Kidney (tissue), 14 donors: ENCODE data around the gene RNF5. TPM values are rescaled to one million over a fixed set of nuclear protein-coding genes. Genes with fewer than 3 reads are reported as not detected.

ENCODE experiments used
- DNase-seq, 5 donors: peaks; one replicate each; pipeline ENCODE4 v3.0.0-alpha.2; 2013 to 2020
- FAIRE-seq: peaks from 2 replicates; lab custom pipeline; 2012; peaks lifted over from hg19 to GRCh38; lab: Jason Lieb, UNC
- H3K27ac ChIP-seq, 2 donors: one replicate each; pipeline ENCODE4 v1.7.0; 2013; ENCODE audit warnings: low read depth in 2 of 2, low read length in 2 of 2, inconsistent platforms in 1 of 2
- H3K27me3 ChIP-seq: one replicate; pipeline ENCODE4 v1.7.1; 2013; ENCODE audit warnings: low read length, inconsistent platforms; ENCODE audit not compliant: control insufficient read depth, insufficient read depth
- H3K36me3 ChIP-seq, 3 donors: one replicate each; pipeline versions ENCODE4 v1.7.0 to v1.7.1; 2013; ENCODE audit warnings: low read length in 3 of 3, control low read depth in 1 of 3, inconsistent platforms in 1 of 3; ENCODE audit not compliant: insufficient read depth in 3 of 3, control insufficient read depth in 2 of 3
- H3K4me1 ChIP-seq, 3 donors: one replicate each; pipeline versions ENCODE4 v1.7.0 to v1.7.1; 2013; ENCODE audit warnings: low read length in 3 of 3, inconsistent platforms in 1 of 3, low read depth in 1 of 3; ENCODE audit not compliant: control insufficient read depth in 2 of 3, insufficient read depth in 2 of 3
- H3K4me3 ChIP-seq, 3 donors: one replicate each; pipeline versions ENCODE4 v1.7.0 to v1.8.1; 2013; ENCODE audit warnings: low read length in 3 of 3, control low read depth in 1 of 3, inconsistent platforms in 1 of 3
- H3K9ac ChIP-seq, 3 donors: one replicate each; pipeline versions ENCODE4 v1.7.0 to v1.7.1; 2013; ENCODE audit warnings: low read length in 3 of 3, control low read depth in 1 of 3, inconsistent platforms in 1 of 3
- H3K9me3 ChIP-seq, 3 donors: one replicate each; pipeline versions ENCODE4 v1.7.0 to v1.7.1; 2013; ENCODE audit warnings: low read length in 3 of 3, control low read depth in 1 of 3, inconsistent platforms in 1 of 3; ENCODE audit not compliant: control insufficient read depth in 2 of 3, insufficient read depth in 1 of 3
- intact Hi-C: fragments of 100-400 bp; cut with DNase I; formaldehyde crosslinking; loops from one replicate; pipeline ENCODE4 v1.11.1; 2022
- polyA plus RNA-seq: library from polyadenylated mRNA; stranded (reverse); fragments of 350-450 nt; fragmentation: Illumina TruSeq; extraction: RNeasy Lipid Tissue Mini Kit (QIAGEN cat#74804); gene quantifications from one replicate; pipeline ENCODE4 v1.2.3, GENCODE V29; 2014; ENCODE audit warnings: low read depth, low replicate concordance; ENCODE audit not compliant: insufficient read depth
- total RNA-seq: library from RNA; stranded (reverse); fragmentation: NEBNext Ultra II Directional; extraction: Animal tissue kit (Norgen Biotek cat#: 25700); gene quantifications from one replicate; pipeline ENCODE4 v1.2.1, GENCODE V29; 2021
- TF ChIP-seq, protein P1 (sequence below): IDR thresholded peaks from 3 replicates; pipeline ENCODE4 v1.5.1; 2012; ENCODE audit warnings: mild to moderate bottlenecking, moderate library complexity, borderline replicate concordance; ENCODE audit not compliant: insufficient read depth; ENCODE audit errors: extremely low read depth
- donor health status: control.
- donor health status: control.
- donor health status: control.
- donor health status: control.
- donor health status: control.
- donor health status: DM: yes; HTN: yes; CAD: no.
- donor health status: Normal renal cell carcinoma (clear cell type).

RNF5 gene
- total and polyA plus RNA-seq, 2 donors from 2014 or later: 74.1 to 208 TPM

DNA sequence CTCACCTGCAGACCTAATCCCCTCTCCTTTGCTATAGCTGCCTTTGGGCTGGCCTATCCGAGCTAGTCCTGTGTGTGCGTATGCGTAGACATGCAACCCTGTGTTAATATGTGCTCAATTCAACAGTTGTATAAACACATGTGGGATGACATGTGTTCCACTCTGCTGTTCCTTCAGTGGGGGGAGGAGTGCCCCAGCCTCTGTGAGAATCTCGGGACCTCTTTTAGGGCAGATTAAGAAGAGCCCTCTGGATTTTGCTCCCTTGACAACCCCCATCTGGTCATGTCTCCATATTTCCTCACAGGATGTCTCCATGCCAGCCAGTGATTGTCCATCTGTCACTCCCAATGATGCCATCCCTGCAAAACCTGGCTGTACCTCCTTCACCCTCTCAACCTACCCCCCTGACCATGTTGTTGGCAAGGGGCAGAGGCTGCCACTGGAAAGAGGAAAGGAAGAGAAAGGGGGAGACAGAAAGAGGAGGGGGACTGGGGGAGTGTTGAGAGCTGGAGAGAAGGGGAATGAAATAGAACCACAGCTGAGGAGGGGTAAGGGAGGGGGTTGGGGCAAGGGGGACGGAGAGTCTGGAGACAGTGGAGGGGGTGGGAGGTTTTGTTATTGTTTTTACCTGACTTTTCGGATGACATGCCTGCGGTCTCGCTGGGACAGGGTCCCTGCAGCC lies 26.9 kb upstream of the RNF5 start:
- Histone ChIP-seq H3K9ac (peak overlapping the region in 1 of 3 donors; percentile 1), H3K27ac (no peak overlapping the region), H3K9me3 (no peaks in the 10 kb centered on the region), H3K4me1 (peaks cover 4 to 20% (median 13%) of the 10 kb centered on the region in 3 donors), H3K4me3 (peak overlapping the region; percentile 34 to 55 (median 36)), H3K27me3 (no peaks in the 10 kb centered on the region), H3K36me3 (peaks cover 0 to 6% (median 3%) of the 10 kb centered on the region in 3 donors)
- DNase-seq: peak in 2 of 5 donors; percentile 52 to 69
- FAIRE-seq: no peak
- TF ChIP-seq, protein P1, sequence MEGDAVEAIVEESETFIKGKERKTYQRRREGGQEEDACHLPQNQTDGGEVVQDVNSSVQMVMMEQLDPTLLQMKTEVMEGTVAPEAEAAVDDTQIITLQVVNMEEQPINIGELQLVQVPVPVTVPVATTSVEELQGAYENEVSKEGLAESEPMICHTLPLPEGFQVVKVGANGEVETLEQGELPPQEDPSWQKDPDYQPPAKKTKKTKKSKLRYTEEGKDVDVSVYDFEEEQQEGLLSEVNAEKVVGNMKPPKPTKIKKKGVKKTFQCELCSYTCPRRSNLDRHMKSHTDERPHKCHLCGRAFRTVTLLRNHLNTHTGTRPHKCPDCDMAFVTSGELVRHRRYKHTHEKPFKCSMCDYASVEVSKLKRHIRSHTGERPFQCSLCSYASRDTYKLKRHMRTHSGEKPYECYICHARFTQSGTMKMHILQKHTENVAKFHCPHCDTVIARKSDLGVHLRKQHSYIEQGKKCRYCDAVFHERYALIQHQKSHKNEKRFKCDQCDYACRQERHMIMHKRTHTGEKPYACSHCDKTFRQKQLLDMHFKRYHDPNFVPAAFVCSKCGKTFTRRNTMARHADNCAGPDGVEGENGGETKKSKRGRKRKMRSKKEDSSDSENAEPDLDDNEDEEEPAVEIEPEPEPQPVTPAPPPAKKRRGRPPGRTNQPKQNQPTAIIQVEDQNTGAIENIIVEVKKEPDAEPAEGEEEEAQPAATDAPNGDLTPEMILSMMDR: no peak
- intact Hi-C loops: no loop called here

- DNase-seq (peak in 3 of 5 donors; percentile 37 to 76 (median 46)), FAIRE-seq (no peak)
- H3K4me3 ChIP-seq: peak within 1 kb of the TSS; percentile 36 to 99 (median 96)
- intact Hi-C loops: no loop called here
- H3K27ac ChIP-seq: no peak within 1 kb of the TSS
- no peaks in the 10 kb centered on the region for H3K9me3 ChIP-seq
- H3K4me1 ChIP-seq: peaks cover 4 to 20% (median 13%) of the 10 kb centered on the region in 3 donors
- peaks cover 0 to 13% (median 4%) of the 10 kb centered on the region in 3 donors for H3K36me3 ChIP-seq
- peak within 1 kb of the TSS in 2 of 3 donors; percentile 37 to 82 for H3K9ac ChIP-seq
- TF ChIP-seq, protein P1: no peak
- H3K27me3 ChIP-seq: no peaks in the 10 kb centered on the region
Observed at GRCh38 chr6:32151863-32152768, 26.1 kb upstream of the RNF5 start, which contains the start of gene PRRT1. Gene PRRT1, minus strand, starts transcription at chr6:32151939. Its CDS starts 112 bp downstream, at chr6:32151827.

GRCh38 chr6:32152769-32153563 lies 25.2 kb upstream of the RNF5 start:
- H3K9ac ChIP-seq: peak overlapping the region; percentile 32 to 82 (median 37)
- DNase-seq (peak in 4 of 5 donors; percentile 66 to 84 (median 78)), FAIRE-seq (no peak)
- H3K36me3 ChIP-seq: peaks cover 5 to 19% (median 10%) of the 10 kb centered on the region in 3 donors
- H3K4me1 ChIP-seq: peaks cover 4 to 20% (median 13%) of the 10 kb centered on the region in 3 donors
- H3K27ac ChIP-seq: peak overlapping the region; percentile 88 to 98
- TF ChIP-seq, protein P1: no peak
- H3K27me3 ChIP-seq: no peaks in the 10 kb centered on the region
- H3K9me3 ChIP-seq: no peaks in the 10 kb centered on the region
- H3K4me3 ChIP-seq: peak overlapping the region; percentile 89 to 99 (median 96)
- intact Hi-C loops: no loop called here
